Hepatocyte (in vitro differentiated cells): ENCODE results near the gene HSPB8.

Experiments used
- CTCF ChIP-seq: fragments of 200-600 bp; sonication (generic); IDR thresholded peaks from 2 replicates; pipeline ENCODE4 v1.5.1; 2016; ENCODE audit warnings: antibody characterized with exemption, mild to moderate bottlenecking; ENCODE audit not compliant: poor library complexity
- EZH2phosphoT487 ChIP-seq: fragments of 200-600 bp; sonication (generic); IDR thresholded peaks from one replicate; pipeline ENCODE4 v1.6.1; 2018; ENCODE audit warnings: antibody characterized with exemption, mild to moderate bottlenecking, low read depth, moderate library complexity; ENCODE audit not compliant: unreplicated experiment, severe bottlenecking

DNA sequence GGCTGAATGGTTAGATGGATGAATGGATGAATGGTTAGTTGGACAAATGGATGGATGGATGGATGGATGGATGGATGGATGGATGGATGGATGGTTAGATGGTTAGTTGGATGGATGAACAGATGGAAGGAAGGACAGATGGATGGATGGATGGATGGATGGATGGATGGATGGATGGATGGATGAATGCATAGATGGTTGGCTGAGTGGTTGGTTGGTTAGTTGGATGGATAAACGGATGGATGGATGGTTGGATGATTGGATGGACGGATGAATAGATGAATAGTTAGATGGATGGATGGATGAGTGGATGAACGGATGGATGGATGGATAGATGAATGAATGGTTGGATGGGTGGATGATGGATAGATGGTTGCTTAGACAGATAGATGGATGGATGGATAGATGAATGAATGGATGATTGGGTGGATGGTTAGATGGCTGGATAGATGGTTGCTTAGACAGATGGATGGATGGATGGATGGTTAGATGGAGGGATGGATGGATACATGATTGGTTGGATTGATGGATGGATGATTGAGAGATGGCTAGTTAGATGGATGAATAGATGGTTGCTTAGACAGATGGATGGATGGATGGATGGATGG is 48.8 kb upstream of the HSPB8 start:
- no peak for TF ChIP-seq CTCF
- TF ChIP-seq EZH2phosphoT487, result no peak
